Measurements from ENCODE around the gene SNX32. TPM values are rescaled to one million over a fixed set of nuclear protein-coding genes. Genes with fewer than 3 reads are reported as not detected.

Gene SNX32
- total RNA-seq (2014; rRNA removed; shearing (Covaris generic); ENCODE audit: low replicate concordance) = not detected in 2 replicates

GRCh38 chr11:65833297-65834030, at the start of gene SNX32:
Gene SNX32 (plus strand): TSS chr11:65833963. CDS start chr11:65834066, 103 bp downstream.
- in situ Hi-C loops (cut with HindIII; ENCODE audit: low pct_unique_long_range_greater_than_20kb, low sequenced_read_pairs) = no loop called here
- DNase-seq (ENCODE audit: low read depth) = no peak

- in situ Hi-C loops (cut with HindIII; ENCODE audit: low pct_unique_long_range_greater_than_20kb, low sequenced_read_pairs) = no loop called here
- no peak for DNase-seq (ENCODE audit: low read depth)
Measured at GRCh38 chr11:65785319-65786007, 48.3 kb upstream of the SNX32 start.

- in situ Hi-C loops (cut with HindIII; ENCODE audit: low pct_unique_long_range_greater_than_20kb, low sequenced_read_pairs) = no loop called here
- no peak for DNase-seq (ENCODE audit: low read depth)
Measured at GRCh38 chr11:65786008-65786785, 47.6 kb upstream of the SNX32 start.

- DNase-seq (ENCODE audit: low read depth) = no peak
Measured at GRCh38 chr11:65786786-65787636, 46.8 kb upstream of the SNX32 start, which contains the start of gene OVOL1. Gene OVOL1 (plus strand): TSS chr11:65787063. CDS start chr11:65787374, 311 bp downstream.

GRCh38 chr11:65787649-65788622, 45.8 kb upstream of the SNX32 start:
- no peak for DNase-seq (ENCODE audit: low read depth)
- in situ Hi-C loops (cut with HindIII; ENCODE audit: low pct_unique_long_range_greater_than_20kb, low sequenced_read_pairs) = no loop called here

More at GRCh38 chr11:65786786-65787636, 46.8 kb upstream of the SNX32 start, which contains the start of gene OVOL1:
- in situ Hi-C loops (cut with HindIII; ENCODE audit: low pct_unique_long_range_greater_than_20kb, low sequenced_read_pairs) = no loop called here

GRCh38 chr11:65788821-65789220, 44.9 kb upstream of the SNX32 start:
- no peak for DNase-seq (ENCODE audit: low read depth)
- in situ Hi-C loops (cut with HindIII; ENCODE audit: low pct_unique_long_range_greater_than_20kb, low sequenced_read_pairs) = no loop called here

GRCh38 chr11:65789230-65790103, 44.3 kb upstream of the SNX32 start:
- in situ Hi-C loops (cut with HindIII; ENCODE audit: low pct_unique_long_range_greater_than_20kb, low sequenced_read_pairs) = no loop called here

GRCh38 chr11:65790104-65790901, 43.5 kb upstream of the SNX32 start:
- in situ Hi-C loops (cut with HindIII; ENCODE audit: low pct_unique_long_range_greater_than_20kb, low sequenced_read_pairs) = no loop called here

More at GRCh38 chr11:65789230-65790103, 44.3 kb upstream of the SNX32 start:
- no peak for DNase-seq (ENCODE audit: low read depth)

GRCh38 chr11:65790902-65791650, 42.7 kb upstream of the SNX32 start:
- no peak for DNase-seq (ENCODE audit: low read depth)
- in situ Hi-C loops (cut with HindIII; ENCODE audit: low pct_unique_long_range_greater_than_20kb, low sequenced_read_pairs) = no loop called here

More at GRCh38 chr11:65790104-65790901, 43.5 kb upstream of the SNX32 start:
- no peak for DNase-seq (ENCODE audit: low read depth)

GRCh38 chr11:65791719-65792213, 42.0 kb upstream of the SNX32 start:
- DNase-seq (ENCODE audit: low read depth) = no peak
- in situ Hi-C loops (cut with HindIII; ENCODE audit: low pct_unique_long_range_greater_than_20kb, low sequenced_read_pairs) = no loop called here

- in situ Hi-C loops (cut with HindIII; ENCODE audit: low pct_unique_long_range_greater_than_20kb, low sequenced_read_pairs) = no loop called here
- no peak for DNase-seq (ENCODE audit: low read depth)
Measured at GRCh38 chr11:65792456-65792855, 41.3 kb upstream of the SNX32 start.

- DNase-seq (ENCODE audit: low read depth) = no peak
- in situ Hi-C loops (cut with HindIII; ENCODE audit: low pct_unique_long_range_greater_than_20kb, low sequenced_read_pairs) = no loop called here
Measured at GRCh38 chr11:65793144-65793581, 40.6 kb upstream of the SNX32 start.

- in situ Hi-C loops (cut with HindIII; ENCODE audit: low pct_unique_long_range_greater_than_20kb, low sequenced_read_pairs) = no loop called here
- DNase-seq (ENCODE audit: low read depth) = no peak
Measured at GRCh38 chr11:65793625-65794400, 40.0 kb upstream of the SNX32 start.
